Adrenal gland (tissue), 19 donors: ENCODE data around the gene ATP13A4. TPM values are rescaled to one million over a fixed set of nuclear protein-coding genes. Genes with fewer than 3 reads are reported as not detected.

ENCODE experiments used
- DNase-seq, 7 donors: peaks; one replicate each; pipeline ENCODE4 v3.0.0-alpha.2; 2019 to 2020
- H3K27ac ChIP-seq, 5 donors: fragments of 200-600 bp; sonication (generic) in 4 of 5; 1 replicate in 3 of 5; 2 replicates in 2 of 5; pipeline versions ENCODE4 v1.5.1 to v1.8.0; 2016 to 2020; ENCODE audit warnings: mild to moderate bottlenecking in 1 of 5
- H3K27me3 ChIP-seq: fragments of 200-600 bp; 2 replicates; pipeline ENCODE4 v1.8.0; 2021
- H3K36me3 ChIP-seq, 2 donors: fragments of 200-600 bp; replicated peaks in 1 of 2; 1 replicate in 1 of 2; 2 replicates in 1 of 2; pipeline versions ENCODE4 v1.5.1 to v1.8.0; 2018 to 2022
- H3K4me1 ChIP-seq, 2 donors: fragments of 200-600 bp; replicated peaks in 1 of 2; 1 replicate in 1 of 2; 2 replicates in 1 of 2; pipeline versions ENCODE4 v1.5.1 to v1.8.0; 2018 to 2021
- H3K4me3 ChIP-seq, 4 donors: fragments of 200-600 bp; sonication (generic) in 3 of 4; one replicate each; pipeline ENCODE4 v1.5.1; 2016 to 2018
- H3K9me3 ChIP-seq, 3 donors: fragments of 200-600 bp; sonication (generic) in 1 of 3; replicated peaks in 1 of 3; 1 replicate in 2 of 3; 2 replicates in 1 of 3; pipeline versions ENCODE4 v1.5.1 to v1.8.0; 2016 to 2021
- POLR2A ChIP-seq, 2 donors: fragments of 450-650 bp; IDR thresholded peaks; one replicate each; pipeline ENCODE4 v1.6.1; 2017; ENCODE audit warnings: antibody characterized with exemption in 2 of 2, mild to moderate bottlenecking in 2 of 2, moderate library complexity in 1 of 2
- WGBS, 4 donors: extraction: QIAGEN DNeasy Blood & Tissue Kit in 2 of 4; methylation state at CpG; one replicate each; pipeline versions ENCODE4 v1.1.5 to v1.1.7; 2013 to 2017; 5-methylcytosine and 5-hydroxymethylcytosine counted together
- intact Hi-C, 2 donors: fragments of 100-400 bp; cut with DNase I; formaldehyde crosslinking; loops; one replicate each; pipeline versions ENCODE4 v1.14.1 to v1.15.0; 2022 to 2023
- long read RNA-seq, 10 donors: library from polyadenylated mRNA in 3 of 10; unstranded in 2 of 10; stranded (forward) in 1 of 10; transcript quantifications; one replicate each; pipeline ENCODE4 v2.0.0 and lab custom pipeline, GENCODE V29; 2021 to 2026
- polyA plus RNA-seq, 3 donors: library from polyadenylated mRNA; stranded (reverse); fragments of 200-250 nt in 2 of 3; fragments of 350-450 nt in 1 of 3; fragmentation: Illumina TruSeq in 1 of 3; extraction: RNeasy Lipid Tissue Mini Kit (QIAGEN cat#74804) in 1 of 3; gene quantifications; one replicate each; pipeline ENCODE4 v1.2.3, GENCODE V29; 2013 to 2014
- total RNA-seq, 9 donors: library from RNA; depleted of rRNA in 4 of 9; stranded (reverse); fragments of >200 nt in 4 of 9; fragments of 120-200 nt in 1 of 9; fragmentation: NEBNext Ultra II Directional in 1 of 9; extraction: Animal tissue kit (Norgen Biotek cat#: 25700) in 1 of 9; gene quantifications; one replicate each; pipeline versions ENCODE4 v1.1.0 to v1.2.4, GENCODE V29; 2013 to 2023
- TF ChIP-seq, protein P1 (sequence below), 6 experiments: fragments of 450-650 bp in 4 of 6; fragments of 200-600 bp in 2 of 6; sonication (generic) in 1 of 6; IDR thresholded peaks; 1 replicate in 5 of 6; 2 replicates in 1 of 6; pipeline versions ENCODE4 v1.5.1 to v1.8.0; 2016 to 2021; ENCODE audit warnings: antibody characterized with exemption in 6 of 6, mild to moderate bottlenecking in 2 of 6, moderate library complexity in 1 of 6
- donor health status: healthy with polysubstance abuse.
- donor health status: Bipolar disorder and iron deficiency.
- donor health status: DM: yes; HTN: yes; CAD: no.
- donor health status: DM: no; HTN: no; CAD: no.
- donor health status: DM: no; HTN: no; CAD: no.
- donor health status: DM: yes; HTN: yes; CAD: no.

ATP13A4 gene, protein sequence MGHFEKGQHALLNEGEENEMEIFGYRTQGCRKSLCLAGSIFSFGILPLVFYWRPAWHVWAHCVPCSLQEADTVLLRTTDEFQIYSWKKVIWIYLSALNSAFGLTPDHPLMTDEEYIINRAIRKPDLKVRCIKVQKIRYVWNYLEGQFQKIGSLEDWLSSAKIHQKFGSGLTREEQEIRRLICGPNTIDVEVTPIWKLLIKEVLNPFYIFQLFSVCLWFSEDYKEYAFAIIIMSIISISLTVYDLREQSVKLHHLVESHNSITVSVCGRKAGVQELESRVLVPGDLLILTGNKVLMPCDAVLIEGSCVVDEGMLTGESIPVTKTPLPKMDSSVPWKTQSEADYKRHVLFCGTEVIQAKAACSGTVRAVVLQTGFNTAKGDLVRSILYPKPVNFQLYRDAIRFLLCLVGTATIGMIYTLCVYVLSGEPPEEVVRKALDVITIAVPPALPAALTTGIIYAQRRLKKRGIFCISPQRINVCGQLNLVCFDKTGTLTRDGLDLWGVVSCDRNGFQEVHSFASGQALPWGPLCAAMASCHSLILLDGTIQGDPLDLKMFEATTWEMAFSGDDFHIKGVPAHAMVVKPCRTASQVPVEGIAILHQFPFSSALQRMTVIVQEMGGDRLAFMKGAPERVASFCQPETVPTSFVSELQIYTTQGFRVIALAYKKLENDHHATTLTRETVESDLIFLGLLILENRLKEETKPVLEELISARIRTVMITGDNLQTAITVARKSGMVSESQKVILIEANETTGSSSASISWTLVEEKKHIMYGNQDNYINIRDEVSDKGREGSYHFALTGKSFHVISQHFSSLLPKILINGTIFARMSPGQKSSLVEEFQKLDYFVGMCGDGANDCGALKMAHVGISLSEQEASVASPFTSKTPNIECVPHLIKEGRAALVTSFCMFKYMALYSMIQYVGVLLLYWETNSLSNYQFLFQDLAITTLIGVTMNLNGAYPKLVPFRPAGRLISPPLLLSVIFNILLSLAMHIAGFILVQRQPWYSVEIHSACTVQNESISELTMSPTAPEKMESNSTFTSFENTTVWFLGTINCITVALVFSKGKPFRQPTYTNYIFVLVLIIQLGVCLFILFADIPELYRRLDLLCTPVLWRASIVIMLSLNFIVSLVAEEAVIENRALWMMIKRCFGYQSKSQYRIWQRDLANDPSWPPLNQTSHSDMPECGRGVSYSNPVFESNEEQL
- 1 to 10 TPM in 2 of 9 donors, under 1 TPM in 6, not detected in 1; 0.14 to 2.9 (median 0.57) TPM for total RNA-seq
- polyA plus RNA-seq = under 1 TPM; 0.32 to 0.62 (median 0.34) TPM
- long read RNA-seq, donor 1 = 0 reads
- long read RNA-seq, donor 2 = 0 reads
- long read RNA-seq, donor 3 = 0 reads
- long read RNA-seq, donor 4 = 0 reads
- long read RNA-seq, donor 5 = 0 reads
- long read RNA-seq, donor 6, partial matches to known transcripts = 0 of 2 reads
- long read RNA-seq, donor 6, other reads (novel, unspliced or antisense) = 2 of 2 reads
- long read RNA-seq, donor 7 = 0 reads
- long read RNA-seq, donor 8 = 0 reads
- long read RNA-seq, donor 9 = 0 reads
- long read RNA-seq, donor 10 = 0 reads

GRCh38 chr3:193554811-193555210, at the start of gene ATP13A4:
Gene ATP13A4 (minus strand): TSS chr3:193554895. CDS start chr3:193554799, 96 bp downstream.
- WGBS, 4 donors = 52 to 58% (median 54%) methylated on average over 7 to 9 of the region's 9 CpGs
- Histone ChIP-seq H3K4me1 (no peaks in the 10 kb centered on the region), H3K36me3 (no peaks in the 10 kb centered on the region), H3K4me3 (no peak within 1 kb of the TSS), H3K9me3 (no peaks in the 10 kb centered on the region), H3K27ac (no peak within 1 kb of the TSS), H3K27me3 (no peaks in the 10 kb centered on the region)
- intact Hi-C loops = no loop called here
- TF ChIP-seq, protein P1, sequence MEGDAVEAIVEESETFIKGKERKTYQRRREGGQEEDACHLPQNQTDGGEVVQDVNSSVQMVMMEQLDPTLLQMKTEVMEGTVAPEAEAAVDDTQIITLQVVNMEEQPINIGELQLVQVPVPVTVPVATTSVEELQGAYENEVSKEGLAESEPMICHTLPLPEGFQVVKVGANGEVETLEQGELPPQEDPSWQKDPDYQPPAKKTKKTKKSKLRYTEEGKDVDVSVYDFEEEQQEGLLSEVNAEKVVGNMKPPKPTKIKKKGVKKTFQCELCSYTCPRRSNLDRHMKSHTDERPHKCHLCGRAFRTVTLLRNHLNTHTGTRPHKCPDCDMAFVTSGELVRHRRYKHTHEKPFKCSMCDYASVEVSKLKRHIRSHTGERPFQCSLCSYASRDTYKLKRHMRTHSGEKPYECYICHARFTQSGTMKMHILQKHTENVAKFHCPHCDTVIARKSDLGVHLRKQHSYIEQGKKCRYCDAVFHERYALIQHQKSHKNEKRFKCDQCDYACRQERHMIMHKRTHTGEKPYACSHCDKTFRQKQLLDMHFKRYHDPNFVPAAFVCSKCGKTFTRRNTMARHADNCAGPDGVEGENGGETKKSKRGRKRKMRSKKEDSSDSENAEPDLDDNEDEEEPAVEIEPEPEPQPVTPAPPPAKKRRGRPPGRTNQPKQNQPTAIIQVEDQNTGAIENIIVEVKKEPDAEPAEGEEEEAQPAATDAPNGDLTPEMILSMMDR (IDR thresholded peaks at IDR 0.05) = no peak
- no peak for TF ChIP-seq POLR2A (IDR thresholded peaks at IDR 0.05)
- DNase-seq = no peak

DNA sequence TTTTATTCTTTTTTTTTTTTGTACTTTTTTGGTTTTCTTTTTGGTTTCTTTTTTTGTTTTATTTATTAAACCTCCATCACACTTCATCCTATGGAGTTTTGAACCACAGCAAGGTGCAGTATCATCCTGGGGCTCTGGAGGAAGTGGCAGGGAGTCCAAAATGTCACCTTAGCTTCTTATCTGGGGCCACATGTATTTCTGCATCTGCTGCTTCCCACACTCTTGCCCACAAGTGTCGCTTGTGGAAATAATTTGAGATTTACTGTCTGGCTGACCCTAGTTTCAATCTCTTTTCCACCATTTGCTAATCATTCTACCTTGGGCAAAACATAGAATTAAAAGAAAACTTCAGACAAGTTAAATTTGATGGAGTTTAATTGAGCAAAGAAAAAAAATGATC, 44.7 kb upstream of the ATP13A4 start:
- no peak for TF ChIP-seq POLR2A (IDR thresholded peaks at IDR 0.05)
- TF ChIP-seq, protein P1 (IDR thresholded peaks at IDR 0.05) = no peak
- peaks cover 13 to 37% of the 10 kb centered on the region in 2 donors for H3K4me1 ChIP-seq
- no peak overlapping the region for H3K4me3 ChIP-seq
- no peak for DNase-seq
- H3K27me3 ChIP-seq = no peaks in the 10 kb centered on the region
- WGBS, 4 donors = 81 to 89% (median 88%) methylated on average over 1 of the region's 1 CpG
- no peaks in the 10 kb centered on the region for H3K36me3 ChIP-seq
- no peak overlapping the region for H3K27ac ChIP-seq
- intact Hi-C loops = no loop called here
- H3K9me3 ChIP-seq = no peaks in the 10 kb centered on the region

DNA sequence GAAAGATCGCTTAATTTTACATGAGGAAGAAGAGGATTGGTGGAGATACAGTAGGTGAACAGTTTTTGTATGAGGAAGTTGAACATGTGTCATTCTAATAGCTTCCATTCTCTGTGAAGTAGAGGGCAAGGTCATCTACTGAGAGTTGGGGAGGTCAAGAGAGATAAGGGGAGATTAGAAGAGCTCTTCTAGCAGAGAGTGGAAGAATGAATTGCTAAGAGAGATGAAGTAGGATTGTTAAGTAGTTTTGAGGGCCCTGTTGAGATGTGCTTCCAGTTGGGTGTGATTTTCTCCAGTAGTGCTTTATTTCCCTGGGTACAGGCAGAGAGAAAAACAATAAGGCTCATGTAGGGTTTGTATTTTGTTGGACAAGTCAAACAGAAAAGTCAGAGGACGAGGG, 43.5 kb upstream of the ATP13A4 start:
- H3K36me3 ChIP-seq = no peaks in the 10 kb centered on the region
- DNase-seq = no peak
- H3K4me1 ChIP-seq = peaks cover 21 to 43% of the 10 kb centered on the region in 2 donors
- H3K27me3 ChIP-seq = no peaks in the 10 kb centered on the region
- H3K9me3 ChIP-seq = no peaks in the 10 kb centered on the region
- peak overlapping the region in 2 of 5 donors; percentile 8 to 9 for H3K27ac ChIP-seq
- TF ChIP-seq, protein P1 (IDR thresholded peaks at IDR 0.05) = no peak
- TF ChIP-seq POLR2A (IDR thresholded peaks at IDR 0.05) = no peak
- intact Hi-C loops = no loop called here
- H3K4me3 ChIP-seq = no peak overlapping the region
- 78 to 85% (median 83%) methylated on average over 2 of the region's 2 CpGs for WGBS, 4 donors
